GM23248 (cell line): ENCODE data around the gene PTPRT. TPM values are rescaled to one million over a fixed set of nuclear protein-coding genes. Genes with fewer than 3 reads are reported as not detected.

Experiments used
- DNase-seq: peaks from one replicate; pipeline ENCODE4 v3.0.0-alpha.2; 2015
- H2AFZ ChIP-seq: fragments of 200-600 bp; sonication (generic); 2 replicates; pipeline ENCODE4 v1.6.1; 2016; ENCODE audit warnings: antibody characterized with exemption
- H3F3A ChIP-seq: fragments of 200-600 bp; sonication (generic); 2 replicates; pipeline ENCODE4 v1.6.1; 2016; ENCODE audit warnings: mild to moderate bottlenecking, antibody characterized with exemption, mixed run types; ENCODE audit not compliant: insufficient read depth
- H3K27ac ChIP-seq: fragments of 200-600 bp; sonication (generic); 2 replicates; pipeline ENCODE4 v1.5.1; 2016; ENCODE audit warnings: mild to moderate bottlenecking
- H3K27me3 ChIP-seq: fragments of 200-600 bp; sonication (generic); replicated peaks from 2 replicates; pipeline ENCODE4 v1.6.1; 2016; ENCODE audit warnings: mild to moderate bottlenecking; ENCODE audit not compliant: insufficient read depth
- H3K36me3 ChIP-seq: fragments of 200-600 bp; sonication (generic); 2 replicates; pipeline ENCODE4 v1.6.1; 2016; ENCODE audit warnings: low read depth, mild to moderate bottlenecking
- H3K4me1 ChIP-seq: fragments of 200-600 bp; sonication (generic); 2 replicates; pipeline ENCODE4 v1.6.1; 2016; ENCODE audit warnings: mild to moderate bottlenecking; ENCODE audit not compliant: insufficient read depth
- H3K4me2 ChIP-seq: fragments of 200-600 bp; sonication (generic); one replicate; pipeline ENCODE4 v1.6.1; 2016; ENCODE audit warnings: mild to moderate bottlenecking; ENCODE audit not compliant: unreplicated experiment
- H3K4me3 ChIP-seq: fragments of 200-600 bp; sonication (generic); 2 replicates; pipeline ENCODE4 v1.5.1; 2016; ENCODE audit warnings: mild to moderate bottlenecking
- H3K79me2 ChIP-seq: fragments of 200-600 bp; sonication (generic); 2 replicates; pipeline ENCODE4 v1.6.1; 2016; ENCODE audit warnings: mild to moderate bottlenecking; ENCODE audit not compliant: insufficient read depth
- H3K9ac ChIP-seq: fragments of 200-600 bp; sonication (generic); 2 replicates; pipeline ENCODE4 v1.6.1; 2016; ENCODE audit warnings: mild to moderate bottlenecking
- H3K9me2 ChIP-seq: fragments of 200-600 bp; sonication (generic); 2 replicates; pipeline ENCODE4 v1.6.1; 2016; ENCODE audit warnings: mixed run types, mild to moderate bottlenecking, moderate library complexity; ENCODE audit not compliant: insufficient read depth
- H3K9me3 ChIP-seq: fragments of 200-600 bp; sonication (generic); one replicate; pipeline ENCODE4 v1.6.1; 2017; ENCODE audit warnings: low read depth
- H4K20me1 ChIP-seq: fragments of 200-600 bp; sonication (generic); 2 replicates; pipeline ENCODE4 v1.6.0; 2016; ENCODE audit not compliant: insufficient read depth
- EZH2 ChIP-seq: fragments of 200-600 bp; sonication (generic); IDR thresholded peaks from 2 replicates; pipeline ENCODE4 v1.6.1; 2018; ENCODE audit warnings: antibody characterized with exemption, mild to moderate bottlenecking; ENCODE audit not compliant: insufficient read depth, poor library complexity, severe bottlenecking
- EZH2phosphoT487 ChIP-seq: fragments of 200-600 bp; sonication (generic); IDR thresholded peaks from 2 replicates; pipeline ENCODE4 v1.6.1; 2018; ENCODE audit warnings: antibody characterized with exemption, moderate library complexity, mild to moderate bottlenecking, low read depth; ENCODE audit not compliant: insufficient read depth
- WGBS, 2 experiments: methylation state at CpG; one replicate each; pipeline ENCODE4 v1.1.6; 2015 to 2017; ENCODE audit warnings: low lambda C conversion rate in 2 of 2, low coverage in 1 of 2; ENCODE audit errors: missing lambda C conversion rate in 2 of 2; 5-methylcytosine and 5-hydroxymethylcytosine counted together
- in situ Hi-C: fragments of 300-500 bp; cut with MboI; formaldehyde crosslinking; loops from 2 replicates; pipeline ENCODE4 v1.15.0; 2020
- polyA plus RNA-seq: library from polyadenylated mRNA; unstranded; fragments of >200 nt; fragmentation: Nextera tagmentation; extraction: Ambion mirVana; gene quantifications from 2 replicates; pipeline ENCODE4 v1.2.1, GENCODE V29; 2016
- total RNA-seq: library from RNA; depleted of rRNA; stranded (reverse); fragments of >200 nt; shearing (Covaris generic); gene quantifications from 2 replicates; pipeline ENCODE4 v1.2.3, GENCODE V29; 2014

PTPRT gene
- total and polyA plus RNA-seq, 2 experiments from 2014 or later, result not detected

DNA sequence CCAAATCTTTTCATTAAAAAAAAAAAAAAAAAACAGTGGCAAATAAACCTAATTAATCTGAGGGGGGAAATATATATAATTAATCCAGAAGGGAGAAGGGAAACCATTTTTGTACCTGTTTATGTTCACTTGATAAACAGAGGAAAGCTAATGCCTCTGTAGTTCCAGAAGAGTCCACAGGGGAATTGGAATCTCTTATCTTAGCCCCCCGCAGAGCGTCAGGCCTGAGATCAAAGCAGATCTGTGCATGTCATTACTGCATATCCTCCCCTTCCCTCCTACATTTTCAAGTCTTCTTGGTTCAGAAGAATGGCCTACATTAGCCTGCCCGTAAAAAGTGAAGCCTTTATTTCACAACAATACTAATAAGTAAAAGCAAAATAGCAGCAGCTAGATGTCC lies 157.2 kb downstream of the PTPRT start:
- no peak overlapping the region for H3K4me3 ChIP-seq
- no peak overlapping the region for H2AFZ ChIP-seq
- H3K9me3 ChIP-seq, result no peaks in the 10 kb centered on the region
- no peak for TF ChIP-seq EZH2
- TF ChIP-seq EZH2phosphoT487, result no peak
- H3K79me2 ChIP-seq, result no peaks in the 10 kb centered on the region
- in situ Hi-C loops, result no loop called here
- WGBS, 2 experiments, result 33 to 40% methylated on average over 3 of the region's 3 CpGs
- H3K27ac ChIP-seq, result no peak overlapping the region
- H3K4me2 ChIP-seq, result no peak overlapping the region
- no peaks in the 10 kb centered on the region for H3K9me2 ChIP-seq
- H3K9ac ChIP-seq, result no peak overlapping the region
- no peaks in the 10 kb centered on the region for H4K20me1 ChIP-seq
- no peaks in the 10 kb centered on the region for H3K4me1 ChIP-seq
- no peaks in the 10 kb centered on the region for H3K36me3 ChIP-seq
- no peaks in the 10 kb centered on the region for H3K27me3 ChIP-seq
- H3F3A ChIP-seq, result no peaks in the 10 kb centered on the region
- no peak for DNase-seq

DNA sequence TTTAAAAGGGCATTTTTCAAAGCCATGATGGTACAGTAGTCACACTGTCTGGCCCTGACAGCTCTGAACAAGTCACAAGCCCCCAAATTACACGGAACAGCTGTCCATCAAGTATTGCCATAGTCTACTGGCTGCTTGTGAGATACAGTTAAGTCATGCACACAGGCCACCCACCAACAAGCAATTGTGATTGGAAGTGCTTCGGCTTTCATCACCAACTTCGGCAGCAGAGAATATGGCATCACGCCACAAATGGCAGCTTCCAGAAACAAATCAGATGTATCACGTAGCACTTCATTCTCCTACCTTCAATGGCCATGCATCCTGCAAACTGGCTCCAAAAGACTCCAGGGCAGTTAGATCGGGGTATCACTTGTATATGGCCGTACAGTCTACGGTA lies 160.5 kb downstream of the PTPRT start:
- H3K4me1 ChIP-seq, result no peaks in the 10 kb centered on the region
- H3F3A ChIP-seq, result no peaks in the 10 kb centered on the region
- H2AFZ ChIP-seq, result no peak overlapping the region
- no peak overlapping the region for H3K9ac ChIP-seq
- no peaks in the 10 kb centered on the region for H3K36me3 ChIP-seq
- in situ Hi-C loops, result no loop called here
- no peak overlapping the region for H3K4me2 ChIP-seq
- no peak overlapping the region for H3K4me3 ChIP-seq
- H3K27me3 ChIP-seq, result no peaks in the 10 kb centered on the region
- no peaks in the 10 kb centered on the region for H3K9me2 ChIP-seq
- WGBS, 2 experiments, result 43 to 48% methylated on average over 8 of the region's 8 CpGs
- TF ChIP-seq EZH2 (no peak), EZH2phosphoT487 (no peak)
- H4K20me1 ChIP-seq, result no peaks in the 10 kb centered on the region
- H3K9me3 ChIP-seq, result no peaks in the 10 kb centered on the region
- no peak for DNase-seq
- H3K79me2 ChIP-seq, result no peaks in the 10 kb centered on the region
- H3K27ac ChIP-seq, result no peak overlapping the region

DNA sequence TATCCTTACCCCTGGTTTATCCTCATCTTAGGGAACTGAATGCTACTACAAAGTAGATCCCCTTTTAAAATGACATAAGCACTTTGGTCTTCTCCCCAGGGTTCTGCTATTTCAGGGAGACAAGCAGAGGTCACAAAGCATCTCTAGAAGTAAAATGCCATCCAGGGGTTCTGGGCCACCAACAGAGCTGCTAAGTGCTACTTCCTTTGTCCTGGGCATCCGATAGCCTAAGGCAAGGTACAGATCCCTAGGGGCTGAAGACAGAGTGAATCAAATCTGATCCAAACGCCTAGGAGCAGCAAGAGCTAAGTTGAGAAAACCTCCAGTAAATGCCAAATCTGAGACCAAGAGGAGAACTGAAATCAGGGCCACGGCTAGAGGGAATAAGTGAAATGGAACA lies 161.2 kb downstream of the PTPRT start:
- H3K36me3 ChIP-seq, result no peaks in the 10 kb centered on the region
- no peak overlapping the region for H3K9ac ChIP-seq
- no peaks in the 10 kb centered on the region for H3K4me1 ChIP-seq
- no peak overlapping the region for H3K4me2 ChIP-seq
- no peaks in the 10 kb centered on the region for H3K27me3 ChIP-seq
- no peaks in the 10 kb centered on the region for H4K20me1 ChIP-seq
- H3K9me3 ChIP-seq, result no peaks in the 10 kb centered on the region
- TF ChIP-seq EZH2phosphoT487 (no peak), EZH2 (no peak)
- H3K79me2 ChIP-seq, result no peaks in the 10 kb centered on the region
- H3F3A ChIP-seq, result no peaks in the 10 kb centered on the region
- 0% methylated on average over 3 of the region's 3 CpGs for WGBS, 2 experiments
- H2AFZ ChIP-seq, result no peak overlapping the region
- H3K27ac ChIP-seq, result no peak overlapping the region
- in situ Hi-C loops, result no loop called here
- no peak overlapping the region for H3K4me3 ChIP-seq
- DNase-seq, result no peak
- H3K9me2 ChIP-seq, result no peaks in the 10 kb centered on the region

- DNase-seq, result no peak
- Histone ChIP-seq H3K36me3 (no peaks in the 10 kb centered on the region), H2AFZ (no peak overlapping the region), H3K27ac (no peak overlapping the region), H3K79me2 (no peaks in the 10 kb centered on the region), H3K9me3 (no peaks in the 10 kb centered on the region), H3K9me2 (no peaks in the 10 kb centered on the region), H3K4me1 (no peaks in the 10 kb centered on the region), H3F3A (no peaks in the 10 kb centered on the region), H3K9ac (no peak overlapping the region), H3K27me3 (no peaks in the 10 kb centered on the region), H4K20me1 (no peaks in the 10 kb centered on the region), H3K4me3 (no peak overlapping the region), H3K4me2 (no peak overlapping the region)
- WGBS, 2 experiments, result 0% methylated on average over 2 to 3 of the region's 3 CpGs
- TF ChIP-seq EZH2 (no peak), EZH2phosphoT487 (no peak)
- in situ Hi-C loops, result no loop called here
Observed at GRCh38 chr20:43023836-43024235, 165.9 kb downstream of the PTPRT start.

GRCh38 chr20:43022568-43022967 lies 167.1 kb downstream of the PTPRT start:
- no peaks in the 10 kb centered on the region for H3K27me3 ChIP-seq
- no peaks in the 10 kb centered on the region for H4K20me1 ChIP-seq
- DNase-seq, result no peak
- no peaks in the 10 kb centered on the region for H3K9me2 ChIP-seq
- 26 to 27% methylated on average over 1 of the region's 1 CpG for WGBS, 2 experiments
- no peak overlapping the region for H3K4me2 ChIP-seq
- no peak overlapping the region for H3K9ac ChIP-seq
- H3K79me2 ChIP-seq, result no peaks in the 10 kb centered on the region
- in situ Hi-C loops, result no loop called here
- no peak overlapping the region for H2AFZ ChIP-seq
- no peak overlapping the region for H3K4me3 ChIP-seq
- H3K27ac ChIP-seq, result no peak overlapping the region
- H3K9me3 ChIP-seq, result no peaks in the 10 kb centered on the region
- H3F3A ChIP-seq, result no peaks in the 10 kb centered on the region
- TF ChIP-seq EZH2phosphoT487, result no peak
- no peak for TF ChIP-seq EZH2
- no peaks in the 10 kb centered on the region for H3K36me3 ChIP-seq
- no peaks in the 10 kb centered on the region for H3K4me1 ChIP-seq
